HG02840 (cell line): ENCODE results near the gene BEND3.
"Not testable (repeated sequence)": the region's sequence is repeated elsewhere in the genome, so short reads cannot be mapped to it uniquely, and the experiment has no call there.

Experiments used
- ATAC-seq: cut with Tn5 transposase; IDR thresholded peaks from one replicate; pipeline ENCODE4 v1.9.1; 2021; ENCODE audit warnings: mild to moderate bottlenecking, moderate library complexity, moderate number of reproducible peaks; ENCODE audit not compliant: unreplicated experiment, low FRiP score

The BEND3 gene

DNA sequence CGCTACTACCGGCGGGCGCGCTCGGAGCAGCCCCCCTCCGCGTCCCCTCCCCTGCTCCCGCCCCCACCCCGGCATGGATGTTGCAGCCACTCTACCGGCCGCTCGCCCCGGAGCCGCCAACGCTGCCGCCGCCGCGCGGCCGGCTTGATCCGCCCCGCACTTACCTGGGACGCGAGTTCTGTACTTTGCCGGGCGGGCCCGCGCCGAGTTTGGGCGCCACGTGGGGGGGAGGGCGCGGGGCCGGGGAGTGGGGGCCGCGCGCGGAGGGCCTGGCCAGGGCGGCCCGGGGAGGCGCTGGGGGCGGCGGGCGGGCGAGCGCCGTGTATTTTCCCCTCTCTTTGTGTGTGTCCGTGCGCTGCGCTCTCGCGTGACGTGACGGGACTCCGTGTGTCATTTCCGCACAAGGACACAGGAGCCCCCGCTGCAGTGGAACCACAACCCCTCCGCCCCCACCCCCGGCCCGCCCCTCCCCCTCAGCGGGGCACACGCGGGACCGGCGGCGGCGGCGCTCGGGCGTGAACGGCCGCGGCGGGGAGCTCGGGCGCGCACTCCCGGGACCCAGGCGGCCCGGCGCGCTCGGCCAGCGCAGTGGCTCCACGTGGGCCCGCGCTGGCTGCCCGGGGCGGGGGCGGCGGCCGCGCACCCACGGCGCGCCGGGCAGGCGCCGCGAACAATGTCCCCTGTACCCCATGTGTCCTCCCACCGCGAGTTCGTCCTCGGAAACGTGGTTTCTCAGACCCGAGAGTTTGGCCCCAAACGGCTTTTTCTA lies at the start of gene BEND3:
TSS of gene BEND3 (minus strand) at position 590 of the 769 bp plus-strand sequence. CDS start 16,230 bp downstream, outside the sequence.
- no peak for ATAC-seq

DNA sequence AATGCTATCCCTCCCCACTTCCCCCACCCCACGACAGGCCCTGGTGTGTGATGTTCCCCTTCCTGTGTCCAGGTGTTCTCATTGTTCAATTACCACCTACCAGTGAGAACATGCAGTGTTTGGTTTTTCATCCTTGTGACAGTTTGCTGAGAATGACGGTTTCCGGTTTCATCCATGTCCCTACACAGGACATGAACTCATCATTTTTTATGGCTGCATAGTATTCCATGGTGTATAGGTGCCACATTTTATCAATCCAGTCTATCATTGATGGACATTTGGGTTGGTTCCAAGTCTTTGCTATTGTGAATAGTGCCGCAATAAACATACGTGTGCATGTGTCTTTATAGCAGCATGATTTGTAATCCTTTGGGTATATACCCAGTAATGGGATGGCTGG lies 49.0 kb upstream of the BEND3 start:
- ATAC-seq: not testable (repeated sequence)

DNA sequence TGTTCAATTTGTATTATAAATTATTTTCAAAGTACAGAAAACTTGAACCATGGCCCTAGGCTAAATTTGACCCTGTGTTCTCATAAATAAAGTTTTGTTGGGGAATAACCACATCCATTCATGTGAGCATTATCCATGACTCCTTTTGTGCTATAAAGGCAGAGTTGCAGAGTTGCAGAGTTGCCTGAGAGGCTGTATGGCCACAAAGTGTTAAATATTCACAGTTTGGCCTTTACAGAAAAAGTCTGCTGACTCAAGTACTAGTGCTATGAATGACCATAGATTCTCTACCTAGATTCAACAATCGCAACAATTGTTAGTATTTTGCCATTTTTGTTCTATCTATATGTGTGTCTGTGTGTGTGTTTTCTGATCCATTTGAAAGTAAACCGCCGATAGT lies 46.2 kb upstream of the BEND3 start:
- ATAC-seq: no peak

DNA sequence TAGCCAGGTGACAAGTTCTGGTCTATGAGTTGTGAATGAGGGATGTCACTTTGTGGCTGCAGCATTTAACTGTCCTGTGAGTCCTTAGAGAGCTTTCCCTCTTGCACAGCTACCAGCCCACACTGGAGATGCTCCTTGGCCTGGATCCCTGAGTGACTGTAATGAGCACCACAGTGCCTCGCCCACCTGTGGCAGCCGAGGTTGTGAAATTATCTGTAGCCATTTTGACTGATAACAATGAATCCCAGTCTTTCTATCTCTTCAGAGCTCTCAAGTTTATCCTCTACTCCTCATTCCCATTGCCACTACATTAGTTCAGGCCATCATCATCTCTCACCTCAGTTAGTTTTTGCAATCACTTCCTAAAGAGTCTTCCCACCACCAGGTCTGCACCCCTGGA lies 41.3 kb upstream of the BEND3 start:
- no peak for ATAC-seq

DNA sequence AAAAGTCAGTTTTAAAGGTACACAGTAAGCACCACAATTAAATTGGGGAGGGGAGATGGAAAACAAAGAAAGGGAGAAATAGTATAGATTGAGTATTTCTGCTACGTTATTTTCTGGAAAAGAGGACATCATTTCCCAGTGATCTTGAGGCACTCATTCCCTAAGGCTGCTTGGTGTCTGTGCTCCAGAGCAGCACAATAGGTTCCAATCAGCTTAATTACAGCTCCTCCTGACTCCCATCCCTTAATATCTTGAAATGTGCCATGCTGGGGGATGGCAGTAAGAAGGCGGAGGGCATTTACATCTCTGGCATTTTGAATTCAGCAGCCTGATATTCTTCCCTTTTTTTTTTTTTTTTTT lies 39.5 kb upstream of the BEND3 start:
- ATAC-seq: no peak

DNA sequence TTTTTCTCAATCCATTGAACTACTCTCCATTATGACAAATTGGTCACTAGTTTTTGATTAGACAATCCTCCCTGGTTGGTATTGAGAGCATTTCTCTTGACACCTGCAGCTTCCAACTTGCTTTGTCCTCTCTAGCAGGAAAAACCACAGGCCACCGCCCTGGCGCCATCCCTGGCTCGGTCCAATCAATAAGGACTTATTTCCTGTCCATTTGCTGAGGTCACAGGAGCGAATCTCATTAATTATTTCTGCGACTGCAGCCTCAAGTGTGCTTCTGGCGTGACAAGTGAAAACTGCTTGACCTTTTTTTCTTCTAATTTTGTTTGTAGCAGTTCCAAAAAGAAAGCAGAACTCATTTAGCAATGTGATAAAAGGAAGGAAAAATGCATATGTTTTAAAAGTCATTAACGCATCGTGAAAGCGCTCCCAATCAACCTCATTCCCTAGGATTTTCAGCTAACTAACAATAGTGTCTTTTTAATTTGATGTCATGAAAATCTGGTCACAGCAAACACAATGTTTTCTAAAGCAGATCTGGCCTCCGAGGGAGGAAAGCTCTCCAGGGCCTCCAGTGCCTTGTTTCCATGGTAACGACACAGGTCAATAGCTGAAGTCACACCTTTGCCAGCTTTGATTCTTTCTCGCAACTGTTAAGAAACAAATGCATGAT lies 39.0 kb upstream of the BEND3 start:
- ATAC-seq: no peak

DNA sequence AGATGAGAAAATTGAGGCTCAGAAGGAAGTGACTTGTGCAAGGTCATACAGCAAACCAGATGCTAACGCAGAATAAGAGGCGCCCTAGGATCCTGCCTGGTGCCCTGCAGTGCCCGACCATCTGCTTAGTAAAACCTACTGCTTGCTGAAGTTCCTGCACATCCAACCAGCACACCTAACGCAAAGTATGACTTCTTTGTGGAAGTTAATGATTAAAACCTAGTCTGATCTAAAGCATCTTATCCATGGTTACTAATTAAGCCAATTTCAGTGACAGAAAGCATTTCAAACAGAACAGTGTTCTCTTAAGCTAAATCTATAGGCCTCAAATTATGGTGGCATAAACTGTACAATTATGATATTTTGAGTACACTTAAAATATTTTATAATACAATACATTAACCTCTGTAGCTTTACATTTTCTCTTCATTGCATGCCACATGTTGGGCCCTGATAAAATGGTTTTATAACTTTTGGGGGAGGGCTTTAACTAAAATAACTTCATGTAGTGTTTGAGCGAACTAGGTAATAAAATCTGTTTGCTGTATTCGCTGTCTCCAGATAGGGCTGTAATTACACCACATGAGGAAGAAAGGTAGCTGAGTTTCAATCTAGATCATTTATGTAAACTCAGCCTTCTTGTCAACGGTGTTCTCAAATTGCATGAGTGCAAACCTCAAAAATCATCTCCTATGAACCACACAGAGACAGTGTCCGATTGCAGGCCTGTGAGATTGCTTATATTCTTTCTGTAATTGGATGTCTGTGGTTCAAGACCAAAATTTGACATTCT lies 37.5 kb upstream of the BEND3 start:
- ATAC-seq: no peak

DNA sequence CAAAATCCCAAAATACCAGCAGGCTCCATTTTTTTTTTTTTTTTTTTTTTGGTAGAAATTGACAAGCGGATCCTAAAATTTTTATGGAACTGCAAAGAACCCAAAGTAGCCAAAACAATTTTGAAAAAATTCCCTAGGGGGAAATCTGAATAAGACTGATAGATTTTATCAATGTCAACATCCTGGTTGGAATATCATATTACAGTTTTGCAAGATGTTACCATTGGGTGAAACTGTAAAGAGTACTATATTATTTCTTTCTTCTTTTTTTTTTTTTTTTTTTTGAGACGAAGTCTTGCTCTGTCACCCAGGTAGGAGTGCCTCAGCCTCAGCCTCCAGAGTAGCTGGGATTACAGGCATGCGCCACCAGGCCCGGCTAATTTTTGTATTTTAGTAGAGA lies 29.4 kb upstream of the BEND3 start:
- ATAC-seq: no peak

DNA sequence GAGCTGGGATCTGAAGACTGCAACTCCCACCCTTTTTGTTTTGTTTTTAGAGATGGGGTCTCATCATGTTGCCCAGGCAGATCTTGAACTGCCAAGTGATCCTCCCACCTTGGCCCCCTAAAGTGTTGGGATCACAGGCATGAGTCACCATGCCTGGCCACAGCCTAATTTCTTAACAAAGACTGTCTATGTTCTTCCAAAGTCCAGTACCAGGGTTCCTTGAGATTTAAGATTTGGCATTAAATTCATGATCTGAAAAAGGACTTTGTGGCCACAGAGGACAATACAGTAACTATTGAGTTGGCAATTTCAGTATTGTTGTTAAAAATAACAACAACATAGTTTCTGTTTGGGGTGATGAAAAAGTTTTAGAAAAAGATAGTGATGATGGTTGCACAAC lies 28.7 kb upstream of the BEND3 start:
- no peak for ATAC-seq

DNA sequence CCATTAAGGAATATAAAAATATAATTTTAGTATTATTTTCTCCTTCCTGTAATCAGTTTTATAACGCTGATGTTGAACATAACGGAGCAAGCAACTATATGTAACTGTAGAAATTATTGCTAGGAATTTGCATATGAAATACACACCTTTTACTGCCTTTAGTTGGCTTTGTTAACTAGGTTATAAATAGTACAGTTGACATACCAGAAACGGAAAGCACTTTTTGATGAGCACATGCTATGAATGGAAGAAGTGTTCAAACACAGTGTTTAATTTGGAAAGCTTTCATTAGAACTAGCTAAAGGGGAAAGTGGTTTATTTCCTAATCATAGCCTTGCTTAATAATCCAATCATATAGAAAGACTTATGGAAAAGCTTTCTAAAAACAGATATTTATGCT lies 25.3 kb upstream of the BEND3 start:
- no peak for ATAC-seq

DNA sequence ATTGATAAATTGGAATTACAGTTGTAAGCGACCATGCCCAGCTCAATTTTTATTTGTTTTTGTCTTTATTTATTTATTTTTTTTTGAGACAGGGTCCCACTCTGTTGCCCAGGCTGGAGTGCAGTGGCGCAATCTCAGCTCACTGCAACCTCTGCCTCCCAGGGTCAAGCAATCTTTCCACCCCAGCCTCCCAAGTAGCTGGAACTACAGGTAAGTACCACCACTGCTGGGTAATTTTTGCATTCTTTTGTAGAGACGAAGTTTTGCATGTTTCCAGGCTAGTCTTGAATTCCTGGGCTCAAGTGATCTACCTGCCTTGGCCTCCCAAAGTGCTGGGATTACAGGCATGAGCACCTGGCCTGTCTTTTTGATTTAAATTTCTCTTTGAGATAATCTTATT lies 21.0 kb upstream of the BEND3 start:
- not testable (repeated sequence) for ATAC-seq

DNA sequence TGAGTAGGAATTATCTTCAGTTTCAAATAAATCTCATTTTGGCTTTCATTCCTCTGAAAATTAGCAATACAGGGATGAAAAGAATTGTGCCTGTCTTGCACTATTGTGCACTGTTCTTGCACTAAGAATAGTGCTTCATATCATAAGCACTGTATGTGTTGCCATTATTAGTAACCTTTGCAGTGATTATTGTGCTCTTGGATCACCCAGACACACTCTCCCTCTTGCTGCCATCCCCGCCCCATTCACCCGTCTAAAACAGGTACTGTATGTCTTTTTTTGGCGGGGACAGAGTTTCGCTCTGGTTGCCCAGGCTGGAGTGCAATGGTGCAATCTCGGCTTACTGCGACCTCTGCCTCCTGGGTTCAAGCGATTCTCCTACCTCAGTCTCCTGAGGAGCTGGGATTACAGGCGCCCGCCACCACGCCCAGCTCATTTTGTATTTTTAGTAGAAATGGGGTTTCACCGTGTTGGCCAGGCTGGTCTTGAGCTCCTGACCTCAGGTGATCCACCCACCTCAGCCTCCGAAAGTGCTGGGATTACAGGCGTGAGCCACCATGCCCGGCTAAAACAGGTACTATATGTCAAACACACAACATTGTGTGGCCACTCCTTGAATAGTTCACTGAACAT lies 19.8 kb upstream of the BEND3 start:
- not testable (repeated sequence) for ATAC-seq

DNA sequence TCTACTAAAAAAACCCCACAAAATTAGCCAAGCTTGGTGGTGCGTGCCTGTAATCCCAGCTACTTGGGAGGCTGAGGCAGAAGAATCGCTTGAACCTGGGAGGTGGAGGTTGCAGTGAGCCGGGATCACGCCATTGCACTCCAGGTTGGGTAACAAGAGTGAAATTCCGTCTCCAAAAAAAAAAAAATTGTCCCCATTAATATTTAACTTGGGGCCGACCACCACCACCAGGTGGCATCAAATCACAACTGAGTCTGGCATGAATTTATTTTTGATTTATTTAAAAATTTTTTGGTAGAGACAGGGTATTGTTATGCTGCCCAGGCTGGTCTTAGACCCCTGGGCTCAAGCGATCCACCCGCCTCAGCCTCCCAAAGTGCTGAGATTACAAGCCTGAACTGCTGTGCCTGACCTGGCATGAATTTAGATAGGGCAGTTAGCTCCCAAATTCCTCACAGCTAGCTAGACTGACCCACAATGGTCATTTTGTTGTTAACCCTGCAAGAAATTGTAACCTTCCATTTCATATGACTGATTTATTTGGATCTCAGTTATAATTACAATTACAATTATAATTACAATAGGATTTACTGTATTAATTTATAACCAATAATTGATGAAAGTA lies 17.1 kb upstream of the BEND3 start:
- no peak for ATAC-seq

DNA sequence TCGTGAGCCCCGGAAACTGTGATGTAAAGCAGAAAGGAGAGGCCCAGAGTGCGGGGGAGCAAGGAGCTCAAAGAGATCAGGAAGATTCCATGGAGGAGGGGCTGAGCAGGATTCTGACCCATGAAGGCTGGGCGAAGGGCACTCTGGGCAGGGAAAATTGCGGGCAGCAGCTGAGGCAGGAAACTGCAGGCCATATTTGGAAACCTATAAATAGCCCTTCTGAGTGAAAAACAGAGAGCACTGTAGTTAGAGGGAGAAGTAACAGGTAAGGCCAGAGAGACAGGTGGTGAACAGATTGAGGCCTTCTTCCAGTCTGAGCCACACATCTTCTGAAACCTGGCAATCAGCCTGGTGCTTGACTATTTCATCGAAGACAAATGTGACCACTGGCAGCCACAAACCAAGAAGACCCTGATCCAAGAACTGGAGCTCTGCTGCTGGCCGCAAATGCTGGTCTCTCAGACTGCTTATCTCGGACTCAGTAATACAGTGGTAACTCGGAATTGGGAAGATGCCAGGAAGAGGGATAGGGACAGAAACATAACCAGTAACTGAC lies 14.1 kb upstream of the BEND3 start:
- no peak for ATAC-seq

DNA sequence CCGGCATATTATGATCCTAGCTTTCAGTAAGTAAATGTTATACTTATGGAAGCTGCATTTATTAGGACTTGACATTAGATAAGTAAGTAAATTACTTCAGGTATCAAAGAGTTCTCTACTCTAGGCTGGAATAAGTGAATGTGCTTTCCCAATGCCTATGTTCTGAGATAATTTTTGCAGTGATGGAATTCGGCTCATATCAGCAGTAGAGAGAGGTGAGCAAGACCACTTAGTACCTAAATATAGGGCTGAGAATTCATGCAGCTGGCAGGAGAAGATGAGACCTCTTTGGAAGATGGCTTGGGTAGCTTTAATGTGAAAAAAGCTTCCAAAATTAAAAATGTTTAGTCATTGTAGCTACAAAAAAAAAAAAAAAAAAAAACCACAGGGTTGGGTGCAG lies 13.3 kb upstream of the BEND3 start:
- no peak for ATAC-seq

DNA sequence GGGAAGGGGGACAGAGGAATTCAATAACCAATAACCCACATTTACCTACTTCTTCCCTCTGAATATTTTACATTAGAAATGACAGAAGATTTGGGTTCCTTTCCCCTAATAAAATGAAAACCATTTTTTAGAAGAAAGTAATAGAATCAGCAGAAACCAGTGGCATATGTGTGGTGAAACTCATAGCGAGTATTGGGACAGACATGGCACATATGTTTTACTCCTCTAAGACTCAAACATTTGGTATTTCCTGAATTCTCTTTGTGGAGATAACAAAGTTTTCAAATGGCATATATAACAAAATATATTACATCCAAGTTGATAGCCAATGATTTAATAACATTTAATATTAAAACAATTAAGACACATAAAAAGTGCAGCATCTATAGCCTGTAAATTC lies 12.9 kb upstream of the BEND3 start:
- no peak for ATAC-seq

DNA sequence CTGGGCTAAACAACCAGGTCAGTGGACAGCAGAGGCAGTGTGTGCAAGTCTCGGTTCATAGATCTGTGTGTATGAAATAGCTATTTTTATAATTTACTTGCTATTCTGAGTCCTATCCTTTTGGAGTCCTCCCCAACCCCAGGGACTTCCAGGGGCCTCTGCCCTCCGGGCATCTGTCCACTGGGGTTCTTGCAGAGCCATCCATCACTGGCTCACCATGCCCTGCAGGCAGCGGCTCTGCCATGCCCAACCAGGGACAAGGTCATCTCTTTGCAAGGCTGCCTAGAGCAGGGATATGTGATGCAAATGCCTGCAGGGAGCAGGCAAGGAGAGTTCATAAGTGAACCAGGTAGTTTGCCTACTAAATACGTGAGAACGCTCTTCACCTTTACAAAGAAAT lies 10.5 kb upstream of the BEND3 start:
- ATAC-seq: no peak

DNA sequence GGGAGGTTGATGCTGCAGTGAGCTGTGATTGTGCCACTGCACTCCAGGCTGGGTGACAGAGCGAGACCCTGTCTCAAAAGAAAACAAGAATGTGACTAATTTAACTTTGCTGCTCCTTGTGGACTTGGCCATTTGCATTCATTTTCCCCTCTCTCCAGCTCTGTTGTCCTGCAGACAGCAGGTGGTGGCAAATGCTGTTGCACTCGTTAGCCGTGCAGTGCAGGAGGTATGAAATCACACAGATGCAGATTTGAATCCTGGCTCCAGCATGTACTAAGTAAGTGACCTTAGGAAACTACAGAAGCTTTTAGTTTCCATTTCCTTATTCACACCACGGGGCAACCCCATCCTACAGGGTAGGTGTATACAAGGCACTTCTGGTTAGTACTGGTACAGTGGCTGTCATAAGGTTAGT lies 9.6 kb upstream of the BEND3 start:
- ATAC-seq: peak; percentile 59

DNA sequence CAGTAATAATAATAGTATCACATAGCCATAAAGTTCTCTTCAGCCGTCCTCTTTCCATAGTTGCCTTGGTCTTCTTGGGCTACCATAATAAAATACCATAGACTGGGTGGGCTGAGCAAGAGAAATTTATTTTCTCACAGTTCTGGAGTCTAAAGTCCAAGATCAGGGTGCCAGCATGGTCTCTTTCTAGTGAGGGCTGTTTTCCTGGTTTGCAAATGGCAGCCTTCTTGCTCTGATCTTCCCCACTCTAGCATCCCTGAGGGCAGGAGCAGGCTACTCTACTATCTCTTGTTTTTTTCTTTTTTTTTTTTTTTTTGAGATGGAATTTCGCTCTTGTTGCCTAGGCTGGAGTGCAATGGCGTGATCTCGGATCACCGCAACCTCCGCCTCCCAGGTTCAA lies 8.2 kb upstream of the BEND3 start:
- no peak for ATAC-seq

DNA sequence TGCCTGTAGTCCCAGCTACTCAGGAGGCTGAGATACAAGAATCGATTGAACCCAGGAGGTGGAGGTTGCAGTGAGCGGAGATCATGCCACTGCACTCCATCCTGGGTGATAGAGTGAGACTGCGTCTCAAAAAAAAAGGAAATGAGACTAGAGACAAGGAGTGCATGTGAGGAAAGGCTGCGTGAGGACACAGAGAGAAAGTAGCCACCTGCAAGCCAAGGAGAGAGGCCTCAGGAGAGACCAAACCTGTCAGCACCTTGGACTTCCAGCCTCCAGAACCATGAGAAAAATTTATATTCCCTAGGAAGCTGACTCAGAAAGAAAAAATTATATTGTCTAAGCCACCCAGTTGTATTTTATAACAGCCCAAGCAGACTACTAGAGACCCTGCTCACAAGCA lies 7.4 kb upstream of the BEND3 start:
- ATAC-seq: no peak
